GM18517 (cell line): ENCODE data around the gene DOCK1.

ENCODE experiments used
- ATAC-seq: cut with Tn5 transposase; IDR thresholded peaks from one replicate; pipeline ENCODE4 v1.9.1; 2021; ENCODE audit warnings: mild to moderate bottlenecking, moderate library complexity; ENCODE audit not compliant: unreplicated experiment

DOCK1 gene

GRCh38 chr10:127198307-127198706 is 293.1 kb downstream of the DOCK1 start:
- ATAC-seq = no peak

GRCh38 chr10:127198721-127199120 is 293.5 kb downstream of the DOCK1 start:
- ATAC-seq = no peak

GRCh38 chr10:127200646-127201045 is 295.4 kb downstream of the DOCK1 start:
- ATAC-seq = no peak

- ATAC-seq = no peak
These were observed 297.8 kb downstream of the DOCK1 start for GRCh38 chr10:127203067-127203466.

GRCh38 chr10:127207081-127207480 is 301.9 kb downstream of the DOCK1 start:
- ATAC-seq = no peak

- no peak for ATAC-seq
These were observed 305.8 kb downstream of the DOCK1 start for GRCh38 chr10:127210936-127211466.

- ATAC-seq = no peak
These were observed 310.6 kb downstream of the DOCK1 start for GRCh38 chr10:127215866-127216265.

- no peak for ATAC-seq
These were observed 311.0 kb downstream of the DOCK1 start for GRCh38 chr10:127216274-127216673.

GRCh38 chr10:127216786-127217185 is 311.6 kb downstream of the DOCK1 start:
- no peak for ATAC-seq

GRCh38 chr10:127218658-127219057 is 313.4 kb downstream of the DOCK1 start:
- ATAC-seq = no peak

GRCh38 chr10:127221281-127221680 is 316.1 kb downstream of the DOCK1 start:
- no peak for ATAC-seq

- ATAC-seq = no peak
These were observed 321.8 kb downstream of the DOCK1 start for GRCh38 chr10:127227027-127227426.

- no peak for ATAC-seq
These were observed 322.4 kb downstream of the DOCK1 start for GRCh38 chr10:127227663-127228062.

- no peak for ATAC-seq
These were observed 323.1 kb downstream of the DOCK1 start for GRCh38 chr10:127228195-127228787.

- ATAC-seq = no peak
These were observed 329.1 kb downstream of the DOCK1 start for GRCh38 chr10:127234306-127234800.

- no peak for ATAC-seq
These were observed 331.0 kb downstream of the DOCK1 start for GRCh38 chr10:127236266-127236665.

- no peak for ATAC-seq
These were observed 337.7 kb downstream of the DOCK1 start for GRCh38 chr10:127242914-127243313.

GRCh38 chr10:127243490-127244272 is 338.5 kb downstream of the DOCK1 start:
- no peak for ATAC-seq

- ATAC-seq = no peak
These were observed 340.2 kb downstream of the DOCK1 start for GRCh38 chr10:127245456-127245855.

- no peak for ATAC-seq
These were observed 344.8 kb downstream of the DOCK1 start for GRCh38 chr10:127250031-127250430.

- ATAC-seq = no peak
These were observed 347.6 kb downstream of the DOCK1 start for GRCh38 chr10:127252818-127253217.

GRCh38 chr10:127254276-127254675 is 349.0 kb downstream of the DOCK1 start:
- no peak for ATAC-seq
